Non-pigmented ciliary epithelial cell (primary cell): ENCODE results near the gene CHRNG.

Experiments
- DNase-seq: peaks from one replicate; pipeline ENCODE4 v3.0.0-alpha.2; 2010; ENCODE audit warnings: low read depth

Gene CHRNG

DNA sequence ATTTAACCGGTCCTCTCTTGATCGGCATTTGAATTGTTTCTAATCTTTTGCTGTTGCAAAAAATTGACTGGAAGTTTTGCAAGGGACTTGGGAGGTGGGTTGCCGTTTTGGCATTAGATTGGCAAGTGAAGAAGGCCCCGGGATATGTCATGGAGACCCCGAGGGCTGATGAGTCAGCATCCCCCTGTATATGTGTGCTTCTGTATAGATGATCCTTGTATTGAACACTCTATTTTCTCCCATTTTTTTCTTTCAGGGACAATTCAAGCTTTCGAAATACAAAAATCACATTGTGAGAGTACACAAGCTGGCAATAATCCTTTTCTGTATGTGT lies 41.1 kb downstream of the CHRNG start:
- DNase-seq: no peak

DNA sequence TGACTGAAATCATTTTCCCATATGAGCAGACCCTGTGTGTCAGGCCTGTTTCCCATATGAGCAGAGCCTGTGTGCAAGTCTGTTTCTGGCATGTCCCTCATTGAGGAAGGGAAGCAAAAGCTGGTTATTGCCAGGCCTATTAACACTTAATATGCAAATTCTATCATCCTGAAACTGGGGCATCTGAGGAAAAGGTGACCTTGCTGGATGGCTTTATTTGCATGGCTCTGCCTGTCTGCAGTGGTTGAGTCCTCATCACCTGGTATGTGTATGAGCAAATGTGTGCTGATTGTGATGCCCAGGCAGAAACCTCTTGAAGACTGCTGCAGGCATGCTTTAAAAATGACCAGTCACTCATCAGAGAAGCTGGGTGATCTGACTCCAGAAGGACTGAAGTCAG lies 42.2 kb downstream of the CHRNG start:
- DNase-seq: no peak

DNA sequence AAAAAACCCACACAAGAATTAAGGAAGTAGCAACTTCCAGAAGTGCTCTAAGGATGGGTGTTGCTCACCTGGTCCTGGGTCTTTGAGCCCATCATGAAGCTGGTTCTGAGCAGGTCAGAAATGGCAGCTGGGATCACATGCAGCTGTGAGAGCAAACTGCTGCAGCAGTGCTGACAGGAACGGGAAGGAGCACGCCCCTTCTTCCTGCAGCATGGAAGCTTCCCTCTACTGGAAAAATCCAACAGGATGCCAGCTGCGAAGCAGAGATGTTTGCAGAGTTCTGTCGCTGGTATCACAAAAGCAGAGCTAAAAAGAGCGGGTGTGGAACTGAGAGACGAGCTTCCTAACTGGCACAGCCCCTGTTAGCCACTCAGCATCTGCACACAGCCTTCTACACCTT lies 44.7 kb downstream of the CHRNG start:
- DNase-seq: no peak

DNA sequence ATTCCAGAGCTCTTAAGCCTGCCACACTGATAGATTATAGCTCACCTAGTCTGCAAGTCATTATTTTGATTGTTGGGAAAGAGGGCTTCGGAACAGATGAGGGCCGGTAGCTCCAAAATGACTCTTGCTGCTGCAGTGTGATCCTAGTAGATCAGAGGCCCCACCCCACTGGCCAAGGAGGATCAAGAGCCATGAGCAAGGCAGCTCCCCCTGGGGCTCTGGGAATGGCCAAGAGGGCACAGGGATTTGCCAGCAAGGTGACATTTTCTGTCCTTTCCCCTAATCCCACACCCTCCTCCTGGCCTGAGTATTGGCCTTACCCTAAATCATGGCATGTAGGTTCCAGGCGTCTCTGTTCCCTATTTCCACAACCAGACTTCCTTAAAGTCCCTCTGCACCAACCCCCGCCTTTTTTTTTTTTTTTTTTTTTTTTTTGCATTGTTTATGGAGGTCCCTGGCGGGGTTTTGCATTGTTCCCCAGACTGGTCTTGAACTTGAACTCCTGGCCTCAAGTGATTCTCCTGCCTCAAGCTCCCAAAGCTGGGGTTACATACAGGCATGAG lies 47.5 kb downstream of the CHRNG start:
- no peak for DNase-seq

DNA sequence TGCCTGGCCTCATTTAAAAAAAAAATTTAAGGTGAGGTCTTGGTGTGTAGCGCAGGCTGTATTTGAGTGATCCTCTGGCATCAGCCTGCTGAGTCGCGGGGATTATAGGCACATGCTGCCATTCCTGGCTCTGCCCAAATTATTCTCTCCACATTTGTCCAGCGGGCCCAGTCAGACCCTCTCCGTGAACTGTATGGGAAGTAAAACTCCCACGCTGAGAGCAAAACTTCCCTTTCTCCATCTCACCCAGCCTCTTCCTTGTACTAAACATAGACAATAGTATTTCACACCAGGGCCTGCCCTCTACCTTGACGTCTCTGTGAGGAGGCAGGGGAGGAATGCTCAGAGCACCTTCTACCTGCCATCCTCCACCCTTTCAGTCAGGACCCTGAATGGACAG lies 48.0 kb downstream of the CHRNG start:
- DNase-seq: no peak

DNA sequence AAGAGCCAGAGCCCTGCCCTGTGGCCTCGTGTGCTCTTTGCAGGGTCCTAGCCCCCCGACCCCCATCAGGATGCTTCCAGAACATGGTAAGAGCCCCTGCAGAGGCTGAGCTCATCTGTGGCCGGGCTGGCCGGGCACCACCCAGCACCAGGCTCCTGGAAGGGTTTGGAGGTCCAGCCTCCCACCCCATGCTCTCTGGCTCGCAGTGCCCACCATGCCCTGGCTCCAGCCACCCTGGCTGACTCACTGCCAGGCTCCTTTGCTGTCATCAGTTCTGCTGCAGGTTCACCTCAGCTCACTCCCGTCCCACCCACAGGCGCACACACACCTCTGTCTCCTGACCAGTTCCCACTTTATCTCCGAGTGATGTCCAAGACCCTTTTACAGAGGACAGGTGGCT lies 48.5 kb downstream of the CHRNG start:
- no peak for DNase-seq

DNA sequence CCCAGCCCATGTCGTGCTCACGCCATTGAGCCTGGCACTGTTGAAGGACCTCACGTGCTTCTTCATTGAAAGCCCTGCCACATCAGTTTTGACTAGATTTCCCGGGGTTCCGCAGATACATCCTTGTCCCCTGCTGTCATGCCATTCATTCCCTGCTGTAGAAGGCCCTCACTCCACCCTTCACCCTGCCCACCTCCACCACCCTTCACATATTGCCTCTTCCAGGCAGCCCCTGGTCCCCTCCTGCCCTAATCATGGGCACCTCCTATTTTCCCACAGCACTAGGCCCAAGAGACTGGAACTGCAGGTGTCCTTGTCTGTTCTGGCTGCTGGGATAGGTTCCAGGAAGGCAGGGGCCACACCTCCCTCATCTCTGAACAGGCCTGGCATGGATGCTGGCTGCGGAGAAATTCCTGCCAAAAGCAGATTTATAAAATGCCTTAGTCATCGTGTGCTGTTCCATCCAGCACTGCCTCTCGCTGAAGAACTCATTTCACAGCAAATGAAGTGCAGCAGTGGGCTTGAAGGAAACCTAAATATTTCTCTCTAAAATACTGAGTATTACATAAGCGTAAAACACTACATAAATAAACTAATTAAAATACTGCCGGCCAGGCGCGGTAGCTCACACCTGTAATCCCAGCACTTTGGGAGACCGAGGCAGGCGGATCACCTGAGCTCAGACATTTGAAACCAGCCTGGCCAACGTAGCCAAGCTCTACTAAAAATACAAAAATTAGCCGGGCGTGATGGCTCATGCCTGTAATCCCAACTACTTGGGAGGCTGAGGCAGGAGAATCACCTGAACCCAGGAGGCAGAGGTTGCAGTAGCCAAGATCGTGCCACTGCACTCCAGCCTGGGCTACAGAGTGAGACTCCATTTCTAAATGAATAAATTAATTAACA lies 49.4 kb downstream of the CHRNG start:
- DNase-seq: peak; percentile 24

DNA sequence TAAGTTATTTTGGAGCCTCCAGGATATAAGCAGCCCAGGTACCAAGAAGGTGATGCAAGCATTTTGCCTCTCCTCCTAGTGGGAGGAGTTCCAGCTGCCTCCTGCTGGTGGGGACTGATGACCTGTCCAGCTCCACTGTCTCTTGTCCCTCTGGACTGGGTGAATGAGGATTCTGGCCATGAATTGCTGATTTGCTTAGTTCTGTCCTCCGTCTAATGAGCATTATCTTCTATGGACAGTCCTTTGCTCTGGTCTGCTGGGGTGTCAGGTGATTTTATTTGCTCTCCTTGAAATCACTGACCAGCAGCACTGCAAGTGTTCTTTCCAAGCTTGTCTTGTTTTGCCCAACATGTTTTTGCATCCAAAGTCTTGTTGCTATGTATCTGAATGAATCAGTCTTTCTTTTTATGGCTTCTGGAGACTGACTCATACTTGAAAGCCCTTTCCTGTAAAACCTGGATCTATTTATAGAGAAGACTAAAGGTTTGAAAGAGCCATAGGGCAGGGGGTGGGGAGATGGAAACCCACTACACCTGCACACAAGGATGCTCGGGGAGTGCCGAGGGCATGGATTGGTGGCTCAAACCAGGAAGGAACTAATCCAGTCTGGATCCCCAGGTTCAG lies 53.4 kb downstream of the CHRNG start:
- peak; percentile 61 for DNase-seq

DNA sequence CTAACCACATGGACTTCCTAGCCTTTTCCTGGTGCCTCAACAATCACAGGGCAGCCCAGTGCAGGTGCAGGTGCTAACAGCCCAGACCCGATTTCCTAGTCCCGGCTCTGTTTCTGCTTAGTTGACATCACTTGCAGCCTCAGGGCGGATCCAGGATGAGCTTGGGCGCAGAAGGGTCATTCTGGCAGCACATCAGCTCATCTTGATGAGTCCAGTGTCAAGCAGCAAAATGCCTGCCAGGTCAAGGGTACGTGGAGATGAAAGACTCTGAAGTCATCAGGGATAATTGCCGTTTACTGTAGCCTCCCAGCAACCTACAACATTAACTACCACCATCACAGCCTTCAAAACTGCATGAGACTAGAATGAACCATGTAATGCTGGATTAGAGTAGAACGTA lies 54.5 kb downstream of the CHRNG start:
- DNase-seq: no peak
